Measurements from ENCODE around the gene TMEM191C.
"Not testable (repeated sequence)": the region's sequence is repeated elsewhere in the genome, so short reads cannot be mapped to it uniquely, and the experiment has no call there.

Gene TMEM191C

DNA sequence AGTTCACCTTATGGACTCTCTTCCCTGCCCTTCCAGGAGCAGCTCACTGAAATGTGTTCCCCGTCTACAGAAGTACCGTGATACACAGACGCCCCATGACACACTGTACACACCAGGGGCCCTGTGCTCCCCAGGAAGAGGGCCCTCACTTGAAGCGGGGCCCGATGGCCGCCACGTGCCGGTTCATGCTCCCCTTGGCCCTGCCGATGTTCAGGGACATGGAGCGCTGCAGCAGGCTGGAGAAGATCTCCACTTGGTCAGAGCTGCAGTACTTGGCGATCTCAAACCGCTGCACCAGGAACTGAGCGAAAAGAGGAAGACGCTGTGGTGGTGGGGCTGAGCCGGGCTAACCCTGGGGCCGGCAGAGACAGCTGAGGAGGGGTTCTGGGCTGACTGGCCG lies 20.5 kb downstream of the TMEM191C start:
- H3K9me3 ChIP-seq (ENCODE audit: control insufficient read depth, low read length); H3K4me3 ChIP-seq (ENCODE audit: insufficient read depth, low read depth, low read length); H3K27ac ChIP-seq (ENCODE audit: insufficient read depth, low read depth, low read length, poor library complexity, severe bottlenecking); H3K27me3 ChIP-seq (ENCODE audit: control insufficient read depth, insufficient read depth, low read length, poor library complexity, severe bottlenecking); H3K4me1 ChIP-seq (ENCODE audit: control insufficient read depth, insufficient read depth, low read length); H3K36me3 ChIP-seq (ENCODE audit: control insufficient read depth, insufficient read depth, low read length): not testable (repeated sequence)
- WGBS, 2 experiments = 87 to 96% methylated on average over 6 of the region's 17 CpGs

DNA sequence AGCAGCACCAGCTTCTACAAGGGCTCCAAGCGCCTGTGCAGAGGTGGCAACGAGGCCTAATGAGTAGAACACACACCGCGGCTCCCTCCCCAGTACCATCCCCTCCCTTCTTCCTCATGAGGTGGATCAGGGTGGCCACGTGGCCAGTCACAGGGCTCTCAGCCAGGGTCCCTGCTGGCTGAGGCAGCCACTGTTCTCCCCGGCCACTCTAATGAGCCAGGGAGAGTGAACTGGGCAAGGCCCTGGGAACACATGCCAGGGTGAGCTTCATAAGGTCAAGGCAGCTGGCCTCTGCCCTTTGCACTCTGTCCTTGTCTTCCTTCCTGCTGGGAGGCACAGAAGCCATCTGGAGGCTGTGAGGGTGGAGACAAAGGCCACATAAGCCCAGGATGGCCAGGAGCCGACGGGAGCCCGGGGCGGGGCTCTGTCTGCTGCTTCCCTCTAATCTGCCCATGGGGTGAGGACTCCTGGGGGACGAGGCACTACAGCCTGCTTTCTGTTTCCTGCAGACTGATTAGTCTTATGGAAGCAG lies 22.0 kb downstream of the TMEM191C start:
- not testable (repeated sequence) for H3K4me1 ChIP-seq (ENCODE audit: control insufficient read depth, insufficient read depth, low read length); H3K36me3 ChIP-seq (ENCODE audit: control insufficient read depth, insufficient read depth, low read length); H3K9me3 ChIP-seq (ENCODE audit: control insufficient read depth, low read length); H3K4me3 ChIP-seq (ENCODE audit: insufficient read depth, low read depth, low read length); H3K27ac ChIP-seq (ENCODE audit: insufficient read depth, low read depth, low read length, poor library complexity, severe bottlenecking); H3K27me3 ChIP-seq (ENCODE audit: control insufficient read depth, insufficient read depth, low read length, poor library complexity, severe bottlenecking)
- 51 to 58% methylated on average over 4 to 5 of the region's 11 CpGs for WGBS, 2 experiments

DNA sequence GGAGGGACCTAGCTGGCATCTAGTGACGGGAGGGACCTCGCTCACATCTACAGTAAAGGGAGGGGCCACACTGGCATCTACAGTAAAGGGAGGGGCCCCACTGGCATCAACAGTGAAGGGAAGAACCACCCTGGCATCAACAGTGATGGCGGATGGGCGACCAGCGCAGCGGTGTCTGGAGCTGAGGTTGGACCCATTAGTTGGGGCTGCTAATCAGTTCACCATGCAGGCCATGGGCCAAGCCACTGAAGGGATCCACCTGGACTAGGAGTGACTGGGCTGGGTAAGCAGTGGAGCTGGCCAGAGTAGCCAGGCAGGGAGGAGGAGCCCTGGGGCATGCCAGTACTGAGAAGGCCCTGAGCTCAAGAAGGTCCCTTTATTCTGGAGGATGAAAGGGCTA lies 23.4 kb downstream of the TMEM191C start:
- H3K36me3 ChIP-seq (ENCODE audit: control insufficient read depth, insufficient read depth, low read length); H3K27me3 ChIP-seq (ENCODE audit: control insufficient read depth, insufficient read depth, low read length, poor library complexity, severe bottlenecking); H3K4me3 ChIP-seq (ENCODE audit: insufficient read depth, low read depth, low read length); H3K9me3 ChIP-seq (ENCODE audit: control insufficient read depth, low read length); H3K27ac ChIP-seq (ENCODE audit: insufficient read depth, low read depth, low read length, poor library complexity, severe bottlenecking); H3K4me1 ChIP-seq (ENCODE audit: control insufficient read depth, insufficient read depth, low read length): not testable (repeated sequence)
- 100% methylated on average over 4 of the region's 6 CpGs for WGBS, 2 experiments

DNA sequence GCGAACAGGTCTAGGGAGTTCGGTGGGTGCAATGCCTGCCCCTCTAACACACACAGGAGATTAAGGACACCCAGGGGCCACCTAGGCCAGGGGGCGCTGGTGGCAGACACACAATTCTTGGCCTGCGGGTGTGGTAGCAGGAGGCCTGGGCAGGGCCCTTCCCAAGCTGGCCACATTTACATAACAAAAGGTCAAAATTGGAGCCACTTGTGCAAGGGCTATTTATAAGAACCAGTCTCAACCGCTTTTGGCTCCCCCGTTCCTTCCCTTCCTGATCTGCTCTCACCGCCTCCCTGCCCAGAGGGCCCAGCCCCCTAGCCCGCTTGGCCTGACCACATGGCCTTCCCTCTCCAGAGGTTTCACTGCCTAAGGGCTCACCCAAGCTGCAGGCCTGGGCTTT lies 25.1 kb downstream of the TMEM191C start:
- not testable (repeated sequence) for H3K27me3 ChIP-seq (ENCODE audit: control insufficient read depth, insufficient read depth, low read length, poor library complexity, severe bottlenecking); H3K9me3 ChIP-seq (ENCODE audit: control insufficient read depth, low read length); H3K36me3 ChIP-seq (ENCODE audit: control insufficient read depth, insufficient read depth, low read length); H3K4me3 ChIP-seq (ENCODE audit: insufficient read depth, low read depth, low read length); H3K4me1 ChIP-seq (ENCODE audit: control insufficient read depth, insufficient read depth, low read length); H3K27ac ChIP-seq (ENCODE audit: insufficient read depth, low read depth, low read length, poor library complexity, severe bottlenecking)
- WGBS, 2 experiments = no CpG with 5 or more reads among the region's 8 CpGs

DNA sequence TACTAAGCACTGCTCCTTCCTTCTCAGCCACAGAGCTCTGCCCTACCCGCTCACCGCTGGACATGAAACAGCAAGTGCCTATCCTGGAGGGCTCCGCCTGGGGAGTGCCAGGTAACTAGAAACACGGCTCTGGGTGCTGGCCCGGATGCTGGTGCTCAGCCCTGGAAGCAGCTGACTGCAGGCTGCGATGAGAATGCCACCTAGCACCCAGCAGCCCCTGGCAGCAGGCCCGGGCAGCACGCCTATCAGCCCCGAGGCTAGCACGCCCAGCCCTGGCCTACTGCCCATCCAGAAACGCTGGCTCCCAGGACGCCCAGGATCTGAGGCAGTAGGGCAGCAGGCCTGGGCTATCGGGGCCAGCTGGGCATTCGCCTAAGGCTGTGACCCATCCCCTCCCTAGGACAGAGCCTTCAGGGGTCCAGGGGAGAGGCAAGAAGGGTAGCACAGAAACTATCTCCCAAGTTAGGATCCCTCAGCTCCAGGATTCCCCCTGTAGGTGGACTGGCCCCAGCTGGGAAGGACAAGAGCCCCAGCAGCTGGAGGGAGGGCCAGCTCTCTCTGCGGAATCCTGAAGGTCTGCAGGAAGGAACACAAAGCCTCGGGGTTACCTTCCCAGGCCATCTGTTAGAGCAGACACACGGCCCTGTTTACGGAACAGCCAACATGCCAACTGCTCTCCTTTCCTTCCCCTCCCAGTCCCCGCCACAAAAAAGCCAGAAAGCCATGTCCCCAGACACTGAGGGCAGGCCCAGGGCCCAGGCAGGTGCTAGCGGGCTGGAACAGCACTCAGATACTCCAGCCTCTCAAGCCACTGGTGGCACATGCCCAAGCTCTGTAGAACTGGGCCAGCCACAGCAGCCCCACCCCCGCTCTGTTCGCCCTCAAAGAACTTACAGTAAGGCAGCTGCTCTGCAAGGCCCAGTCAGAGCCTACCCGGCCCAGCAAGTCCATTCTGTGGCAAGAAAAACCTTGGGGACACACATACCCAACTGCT lies 26.9 kb downstream of the TMEM191C start:
- not testable (repeated sequence) for H3K27ac ChIP-seq (ENCODE audit: insufficient read depth, low read depth, low read length, poor library complexity, severe bottlenecking); H3K4me1 ChIP-seq (ENCODE audit: control insufficient read depth, insufficient read depth, low read length); H3K9me3 ChIP-seq (ENCODE audit: control insufficient read depth, low read length); H3K4me3 ChIP-seq (ENCODE audit: insufficient read depth, low read depth, low read length); H3K27me3 ChIP-seq (ENCODE audit: control insufficient read depth, insufficient read depth, low read length, poor library complexity, severe bottlenecking); H3K36me3 ChIP-seq (ENCODE audit: control insufficient read depth, insufficient read depth, low read length)
- WGBS, 2 experiments = no CpG with 5 or more reads among the region's 23 CpGs

DNA sequence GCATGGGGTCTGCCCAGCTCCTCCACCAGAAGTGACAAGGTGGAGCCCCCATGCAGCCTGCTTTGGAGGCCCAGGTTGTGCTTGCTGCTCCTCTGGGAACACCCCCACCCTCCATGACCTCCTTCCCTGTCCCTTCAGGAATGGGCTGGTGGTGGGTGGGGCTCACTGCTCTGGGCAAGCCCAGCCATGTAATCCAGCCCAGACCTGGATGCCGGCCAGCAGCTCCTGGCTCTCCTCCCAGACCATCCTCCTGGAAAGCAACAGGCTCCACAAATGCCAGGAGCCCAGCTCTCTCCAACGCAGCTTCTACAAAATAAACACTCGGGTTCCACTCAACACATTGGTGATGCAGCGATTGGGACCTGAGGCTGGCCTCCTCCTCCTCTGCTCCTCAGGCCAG lies 30.8 kb downstream of the TMEM191C start:
- not testable (repeated sequence) for H3K27ac ChIP-seq (ENCODE audit: insufficient read depth, low read depth, low read length, poor library complexity, severe bottlenecking); H3K9me3 ChIP-seq (ENCODE audit: control insufficient read depth, low read length); H3K36me3 ChIP-seq (ENCODE audit: control insufficient read depth, insufficient read depth, low read length); H3K27me3 ChIP-seq (ENCODE audit: control insufficient read depth, insufficient read depth, low read length, poor library complexity, severe bottlenecking); H3K4me1 ChIP-seq (ENCODE audit: control insufficient read depth, insufficient read depth, low read length); H3K4me3 ChIP-seq (ENCODE audit: insufficient read depth, low read depth, low read length)
- no CpG with 5 or more reads among the region's 4 CpGs for WGBS, 2 experiments

DNA sequence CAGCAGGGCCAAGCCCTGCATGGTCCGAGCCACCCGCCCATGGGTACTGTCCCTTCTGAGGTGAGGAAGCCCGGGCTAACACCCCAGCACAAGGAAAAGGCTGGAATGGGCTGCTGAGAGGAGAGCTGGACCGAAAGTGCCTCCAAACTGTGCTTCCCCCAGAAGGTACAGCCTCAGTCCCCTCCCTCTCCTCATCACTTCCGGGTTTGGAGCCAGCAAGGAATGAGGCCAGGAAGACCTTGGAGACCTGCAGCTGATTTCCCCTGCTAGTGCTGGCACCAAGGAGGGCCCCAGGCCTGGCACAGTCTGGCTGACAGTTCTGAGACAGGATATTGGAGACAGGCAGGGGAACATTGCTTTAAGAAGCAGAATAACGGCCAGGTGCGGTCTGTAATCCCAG lies 31.3 kb downstream of the TMEM191C start:
- H3K27me3 ChIP-seq (ENCODE audit: control insufficient read depth, insufficient read depth, low read length, poor library complexity, severe bottlenecking); H3K4me1 ChIP-seq (ENCODE audit: control insufficient read depth, insufficient read depth, low read length); H3K9me3 ChIP-seq (ENCODE audit: control insufficient read depth, low read length); H3K4me3 ChIP-seq (ENCODE audit: insufficient read depth, low read depth, low read length); H3K27ac ChIP-seq (ENCODE audit: insufficient read depth, low read depth, low read length, poor library complexity, severe bottlenecking); H3K36me3 ChIP-seq (ENCODE audit: control insufficient read depth, insufficient read depth, low read length): not testable (repeated sequence)
- no CpG with 5 or more reads among the region's 7 CpGs for WGBS, 2 experiments

- not testable (repeated sequence) for H3K36me3 ChIP-seq (ENCODE audit: control insufficient read depth, insufficient read depth, low read length); H3K27ac ChIP-seq (ENCODE audit: insufficient read depth, low read depth, low read length, poor library complexity, severe bottlenecking)
- WGBS, 2 experiments = no CpG with 5 or more reads among the region's 16 CpGs
These were observed 32.7 kb downstream of the TMEM191C start for GRCh38 chr22:21499623-21500506.

GRCh38 chr22:21510397-21510796 lies 43.2 kb downstream of the TMEM191C start:
- H3K36me3 ChIP-seq (ENCODE audit: control insufficient read depth, insufficient read depth, low read length); H3K4me1 ChIP-seq (ENCODE audit: control insufficient read depth, insufficient read depth, low read length); H3K9me3 ChIP-seq (ENCODE audit: control insufficient read depth, low read length); H3K27me3 ChIP-seq (ENCODE audit: control insufficient read depth, insufficient read depth, low read length, poor library complexity, severe bottlenecking); H3K4me3 ChIP-seq (ENCODE audit: insufficient read depth, low read depth, low read length); H3K27ac ChIP-seq (ENCODE audit: insufficient read depth, low read depth, low read length, poor library complexity, severe bottlenecking): not testable (repeated sequence)
- no CpG with 5 or more reads among the region's 9 CpGs for WGBS, 2 experiments

More at GRCh38 chr22:21499623-21500506, 32.7 kb downstream of the TMEM191C start:
- not testable (repeated sequence) for H3K27me3 ChIP-seq (ENCODE audit: control insufficient read depth, insufficient read depth, low read length, poor library complexity, severe bottlenecking); H3K9me3 ChIP-seq (ENCODE audit: control insufficient read depth, low read length); H3K4me1 ChIP-seq (ENCODE audit: control insufficient read depth, insufficient read depth, low read length); H3K4me3 ChIP-seq (ENCODE audit: insufficient read depth, low read depth, low read length)

GRCh38 chr22:21512022-21512421 lies 44.8 kb downstream of the TMEM191C start:
- H3K9me3 ChIP-seq (ENCODE audit: control insufficient read depth, low read length); H3K4me3 ChIP-seq (ENCODE audit: insufficient read depth, low read depth, low read length); H3K36me3 ChIP-seq (ENCODE audit: control insufficient read depth, insufficient read depth, low read length); H3K27me3 ChIP-seq (ENCODE audit: control insufficient read depth, insufficient read depth, low read length, poor library complexity, severe bottlenecking); H3K27ac ChIP-seq (ENCODE audit: insufficient read depth, low read depth, low read length, poor library complexity, severe bottlenecking); H3K4me1 ChIP-seq (ENCODE audit: control insufficient read depth, insufficient read depth, low read length): not testable (repeated sequence)
- WGBS, 2 experiments = 89% methylated on average over 1 of the region's 11 CpGs; no CpG with 5 or more reads in 1 of the 2 experiments
